HEK293 (cell line): ENCODE results near the gene GAD1.

Experiments used
- MEIS1 ChIP-seq: sonication (generic); formaldehyde crosslinking; IDR thresholded peaks from 2 replicates; pipeline ENCODE4 v1.8.1; 2022; ENCODE audit warnings: missing genetic modification reagents, mild to moderate bottlenecking, borderline replicate concordance
- TF ChIP-seq, protein P1 (sequence below): fragments of 450-650 bp; formaldehyde crosslinking; IDR thresholded peaks from 2 replicates; pipeline ENCODE4 v1.5.1; 2016; ENCODE audit warnings: missing biosample characterization, missing genetic modification characterization
- TF ChIP-seq, protein P2 (sequence below): fragments of 450-650 bp; formaldehyde crosslinking; IDR thresholded peaks from 2 replicates; pipeline ENCODE4 v1.5.1; 2016; ENCODE audit warnings: missing biosample characterization, missing genetic modification characterization
- TF ChIP-seq, protein P3 (sequence below): fragments of 450-650 bp; formaldehyde crosslinking; IDR thresholded peaks from 2 replicates; pipeline ENCODE4 v1.5.1; 2016; ENCODE audit warnings: missing biosample characterization, missing genetic modification characterization

DNA sequence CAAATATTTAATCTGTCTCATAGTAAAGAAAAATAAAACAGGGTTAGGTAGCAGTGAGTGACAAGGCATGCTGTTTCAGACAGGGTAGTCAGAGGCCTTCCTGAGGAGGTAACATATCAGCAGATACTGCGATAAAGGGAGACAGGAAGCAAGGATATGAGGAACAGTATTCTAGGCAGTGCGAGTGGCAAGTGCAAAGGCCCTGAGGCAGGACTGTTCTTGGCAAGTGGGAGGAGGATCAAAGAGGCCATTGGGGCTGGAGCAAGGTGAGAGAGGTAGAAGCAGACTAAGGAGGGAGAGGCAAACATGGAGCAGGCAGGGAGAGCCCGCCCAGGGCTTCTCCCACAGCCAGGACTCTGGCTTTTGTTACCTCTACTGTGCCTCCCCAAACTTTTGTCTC lies 33.6 kb downstream of the GAD1 start:
- TF ChIP-seq, protein P1, sequence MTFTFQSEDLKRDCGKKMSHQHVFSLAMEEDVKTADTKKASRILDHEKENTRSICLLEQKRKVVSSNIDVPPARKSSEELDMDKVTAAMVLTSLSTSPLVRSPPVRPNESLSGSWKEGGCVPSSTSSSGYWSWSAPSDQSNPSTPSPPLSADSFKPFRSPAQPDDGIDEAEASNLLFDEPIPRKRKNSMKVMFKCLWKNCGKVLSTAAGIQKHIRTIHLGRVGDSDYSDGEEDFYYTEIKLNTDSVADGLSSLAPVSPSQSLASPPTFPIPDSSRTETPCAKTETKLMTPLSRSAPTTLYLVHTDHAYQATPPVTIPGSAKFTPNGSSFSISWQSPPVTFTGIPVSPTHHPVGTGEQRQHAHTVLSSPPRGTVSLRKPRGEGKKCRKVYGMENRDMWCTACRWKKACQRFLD (tag by site-specific recombination), result no peak
- TF ChIP-seq, protein P2, sequence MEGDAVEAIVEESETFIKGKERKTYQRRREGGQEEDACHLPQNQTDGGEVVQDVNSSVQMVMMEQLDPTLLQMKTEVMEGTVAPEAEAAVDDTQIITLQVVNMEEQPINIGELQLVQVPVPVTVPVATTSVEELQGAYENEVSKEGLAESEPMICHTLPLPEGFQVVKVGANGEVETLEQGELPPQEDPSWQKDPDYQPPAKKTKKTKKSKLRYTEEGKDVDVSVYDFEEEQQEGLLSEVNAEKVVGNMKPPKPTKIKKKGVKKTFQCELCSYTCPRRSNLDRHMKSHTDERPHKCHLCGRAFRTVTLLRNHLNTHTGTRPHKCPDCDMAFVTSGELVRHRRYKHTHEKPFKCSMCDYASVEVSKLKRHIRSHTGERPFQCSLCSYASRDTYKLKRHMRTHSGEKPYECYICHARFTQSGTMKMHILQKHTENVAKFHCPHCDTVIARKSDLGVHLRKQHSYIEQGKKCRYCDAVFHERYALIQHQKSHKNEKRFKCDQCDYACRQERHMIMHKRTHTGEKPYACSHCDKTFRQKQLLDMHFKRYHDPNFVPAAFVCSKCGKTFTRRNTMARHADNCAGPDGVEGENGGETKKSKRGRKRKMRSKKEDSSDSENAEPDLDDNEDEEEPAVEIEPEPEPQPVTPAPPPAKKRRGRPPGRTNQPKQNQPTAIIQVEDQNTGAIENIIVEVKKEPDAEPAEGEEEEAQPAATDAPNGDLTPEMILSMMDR (tag by site-specific recombination), result no peak
- no peak for TF ChIP-seq MEIS1 (CRISPR knock-in tag)
- TF ChIP-seq, protein P3, sequence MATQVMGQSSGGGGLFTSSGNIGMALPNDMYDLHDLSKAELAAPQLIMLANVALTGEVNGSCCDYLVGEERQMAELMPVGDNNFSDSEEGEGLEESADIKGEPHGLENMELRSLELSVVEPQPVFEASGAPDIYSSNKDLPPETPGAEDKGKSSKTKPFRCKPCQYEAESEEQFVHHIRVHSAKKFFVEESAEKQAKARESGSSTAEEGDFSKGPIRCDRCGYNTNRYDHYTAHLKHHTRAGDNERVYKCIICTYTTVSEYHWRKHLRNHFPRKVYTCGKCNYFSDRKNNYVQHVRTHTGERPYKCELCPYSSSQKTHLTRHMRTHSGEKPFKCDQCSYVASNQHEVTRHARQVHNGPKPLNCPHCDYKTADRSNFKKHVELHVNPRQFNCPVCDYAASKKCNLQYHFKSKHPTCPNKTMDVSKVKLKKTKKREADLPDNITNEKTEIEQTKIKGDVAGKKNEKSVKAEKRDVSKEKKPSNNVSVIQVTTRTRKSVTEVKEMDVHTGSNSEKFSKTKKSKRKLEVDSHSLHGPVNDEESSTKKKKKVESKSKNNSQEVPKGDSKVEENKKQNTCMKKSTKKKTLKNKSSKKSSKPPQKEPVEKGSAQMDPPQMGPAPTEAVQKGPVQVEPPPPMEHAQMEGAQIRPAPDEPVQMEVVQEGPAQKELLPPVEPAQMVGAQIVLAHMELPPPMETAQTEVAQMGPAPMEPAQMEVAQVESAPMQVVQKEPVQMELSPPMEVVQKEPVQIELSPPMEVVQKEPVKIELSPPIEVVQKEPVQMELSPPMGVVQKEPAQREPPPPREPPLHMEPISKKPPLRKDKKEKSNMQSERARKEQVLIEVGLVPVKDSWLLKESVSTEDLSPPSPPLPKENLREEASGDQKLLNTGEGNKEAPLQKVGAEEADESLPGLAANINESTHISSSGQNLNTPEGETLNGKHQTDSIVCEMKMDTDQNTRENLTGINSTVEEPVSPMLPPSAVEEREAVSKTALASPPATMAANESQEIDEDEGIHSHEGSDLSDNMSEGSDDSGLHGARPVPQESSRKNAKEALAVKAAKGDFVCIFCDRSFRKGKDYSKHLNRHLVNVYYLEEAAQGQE (tag by site-specific recombination), result no peak
